NCI-H748 (cell line): ENCODE results near the gene FAM228B.
A peak's percentile ranks its signal among the peaks of the same experiment; 100 is the strongest.
"Not testable (repeated sequence)": the region's sequence is repeated elsewhere in the genome, so short reads cannot be mapped to it uniquely, and the experiment has no call there.

Source experiments
- DNase-seq: peaks from one replicate; lab custom pipeline; 2025; ENCODE audit not compliant: unreplicated experiment; lab: John Stamatoyannopoulos, UW

The FAM228B gene

GRCh38 chr2:24101992-24102391 is 21.3 kb upstream of the FAM228B start:
- no peak for DNase-seq

GRCh38 chr2:24102677-24103076 is 20.6 kb upstream of the FAM228B start:
- no peak for DNase-seq

DNA sequence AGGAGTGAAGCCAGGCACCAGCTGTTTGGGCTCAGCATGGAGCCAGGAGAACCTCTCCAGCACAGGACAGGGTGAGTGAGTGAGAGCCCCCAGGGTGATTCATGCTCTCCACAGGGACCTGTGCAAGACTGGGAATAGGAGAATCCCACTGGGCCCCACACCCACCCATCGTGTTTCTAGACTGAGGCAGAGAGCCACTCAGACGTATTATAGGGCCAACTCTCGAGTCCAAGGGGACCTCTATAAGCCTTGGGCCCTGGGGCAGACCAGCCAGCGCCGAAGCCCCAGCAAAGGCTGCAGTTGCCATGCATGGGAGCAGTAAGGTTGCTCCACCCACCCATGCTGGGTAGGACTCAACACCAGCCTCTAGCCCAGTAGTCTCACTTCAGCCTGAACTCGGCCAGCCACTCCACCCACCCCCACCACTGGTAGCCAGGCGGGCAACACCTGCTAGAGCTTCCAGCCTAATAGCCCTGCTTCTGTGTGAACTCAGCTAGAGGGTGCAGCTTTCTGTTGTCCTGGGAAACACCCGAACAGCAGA is 19.1 kb upstream of the FAM228B start:
- no peak for DNase-seq

- no peak for DNase-seq
Observed at GRCh38 chr2:24104906-24105305, 18.4 kb upstream of the FAM228B start.

GRCh38 chr2:24105816-24106215 is 17.5 kb upstream of the FAM228B start:
- DNase-seq = no peak

GRCh38 chr2:24106786-24107185 is 16.5 kb upstream of the FAM228B start:
- DNase-seq = no peak

DNA sequence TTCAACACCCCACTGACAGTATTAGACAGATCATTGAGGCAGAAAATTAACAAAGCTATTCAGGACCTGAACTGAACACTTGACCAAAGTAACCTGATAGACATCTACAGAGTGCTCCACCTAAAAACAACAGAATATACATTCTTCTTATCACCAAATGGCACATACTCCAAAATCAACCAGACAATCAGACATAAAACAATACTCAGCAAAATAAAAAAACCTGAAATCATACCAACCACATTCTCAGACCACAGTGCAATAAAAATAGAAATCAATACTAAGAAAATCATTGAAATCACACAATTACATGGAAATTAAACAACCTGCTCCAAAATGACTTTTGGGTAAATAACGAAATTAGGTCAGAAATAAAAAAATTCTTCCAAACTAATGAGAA is 15.9 kb upstream of the FAM228B start:
- no peak for DNase-seq

GRCh38 chr2:24109431-24109830 is 13.8 kb upstream of the FAM228B start:
- not testable (repeated sequence) for DNase-seq

DNA sequence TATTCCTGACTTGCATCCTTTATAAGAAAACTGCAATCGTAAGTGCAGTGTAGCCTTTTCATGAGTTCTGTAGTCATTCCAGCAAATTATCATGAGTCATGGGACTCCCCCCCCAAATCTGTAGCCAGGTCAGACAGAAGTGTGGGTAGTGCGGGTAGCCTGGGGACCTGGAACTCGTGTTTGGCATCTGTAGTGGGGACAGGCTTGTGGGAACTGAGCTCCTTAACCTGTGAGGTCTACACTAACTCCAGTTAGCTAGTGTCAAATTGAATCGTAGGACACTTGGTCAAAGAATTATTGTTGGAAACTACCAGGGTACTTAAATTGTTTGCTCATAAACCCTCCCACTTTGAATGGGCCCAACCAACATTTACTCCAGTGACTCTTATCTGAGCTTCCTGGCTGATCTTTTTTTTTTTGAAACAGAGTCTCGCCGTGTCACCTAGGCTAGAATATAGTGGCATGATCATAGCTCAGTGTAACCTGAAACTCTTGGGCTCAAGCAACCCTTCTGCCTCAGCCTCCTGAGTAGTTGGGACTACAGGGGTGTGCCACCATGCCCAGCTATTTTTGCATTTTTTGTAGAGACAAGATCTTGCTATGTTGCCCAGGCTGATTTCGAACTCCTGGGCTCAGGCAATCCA is 12.5 kb upstream of the FAM228B start:
- no peak for DNase-seq

DNA sequence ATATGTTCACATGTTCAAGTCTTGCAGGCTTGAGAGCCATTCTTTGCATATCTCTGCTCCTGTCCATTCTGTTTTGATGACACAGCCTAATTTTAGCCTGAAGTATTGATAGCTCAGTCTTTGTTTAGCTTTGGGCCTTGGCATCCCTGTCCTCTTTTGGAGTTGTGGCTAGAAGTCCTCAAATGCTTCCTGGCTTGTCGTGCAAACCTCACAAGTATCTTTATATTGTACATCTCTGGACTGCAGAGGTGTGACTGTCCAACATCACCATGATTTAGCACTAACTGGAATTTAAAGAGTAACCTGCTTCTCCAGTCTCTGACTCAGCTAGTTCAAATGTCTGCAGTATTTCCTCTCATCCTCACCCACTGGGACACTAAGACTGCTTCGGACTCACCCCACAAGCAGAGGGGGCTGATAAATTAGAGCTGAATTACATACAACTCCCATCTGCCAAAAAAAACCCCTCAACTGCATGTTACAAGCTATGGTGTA is 11.8 kb upstream of the FAM228B start:
- no peak for DNase-seq

DNA sequence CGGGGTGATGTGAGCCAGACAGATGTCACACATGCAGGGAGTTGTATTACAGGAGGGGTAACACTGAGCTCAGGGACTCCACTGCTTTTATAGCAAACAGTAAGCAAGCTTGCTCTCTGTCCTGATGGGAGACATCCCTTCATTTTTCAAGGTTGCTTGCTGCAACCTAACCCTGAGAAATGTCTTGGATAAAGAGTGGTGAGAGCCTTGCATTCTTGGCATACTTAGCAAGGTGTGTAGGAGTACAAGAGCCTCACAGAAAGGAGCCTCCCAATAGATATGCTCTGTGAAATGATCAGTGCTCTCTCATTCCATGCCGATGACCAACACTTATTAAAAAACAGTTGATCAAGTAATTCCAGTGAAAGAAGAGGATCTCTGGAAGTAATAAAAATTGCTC is 8.2 kb upstream of the FAM228B start:
- DNase-seq = no peak

DNA sequence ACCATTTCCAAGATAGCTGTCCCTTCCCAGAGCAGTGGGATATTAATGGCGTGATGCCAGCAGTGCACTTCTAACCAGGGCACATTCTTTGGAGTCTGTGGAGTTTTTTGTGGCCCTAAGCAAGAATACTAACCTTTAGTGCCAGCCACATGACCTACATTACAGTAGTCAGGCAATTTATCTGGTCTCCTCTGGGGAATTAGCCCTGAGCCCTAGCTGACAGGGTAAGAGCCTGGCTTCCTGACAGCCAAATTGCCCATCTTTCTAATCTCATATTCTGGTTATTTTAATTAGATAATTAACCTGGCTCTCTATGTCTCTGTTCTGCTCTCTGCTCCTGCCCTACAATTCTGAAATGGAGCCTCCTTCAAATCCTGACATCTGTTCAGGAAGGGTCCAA is 5.4 kb upstream of the FAM228B start:
- DNase-seq = no peak

DNA sequence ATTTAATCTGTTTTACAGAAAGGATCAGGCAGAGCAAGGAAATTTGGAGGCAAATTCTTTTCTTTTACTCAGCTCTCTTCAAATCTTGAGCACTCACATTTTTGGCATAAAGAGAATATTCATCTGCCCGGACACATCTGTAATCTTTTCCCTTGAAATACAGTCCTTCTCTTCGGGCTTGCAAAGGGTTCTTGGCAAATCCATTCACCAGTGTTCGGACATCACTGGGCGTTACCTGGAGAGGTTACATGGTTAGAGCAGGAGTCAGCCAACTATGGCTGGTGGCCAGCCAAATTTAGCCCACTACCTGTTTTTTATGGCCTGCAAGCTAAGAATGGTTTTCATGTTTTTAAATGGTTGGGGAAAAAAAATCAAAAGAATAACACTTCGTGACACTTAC is 2.2 kb upstream of the FAM228B start:
- no peak for DNase-seq

DNA sequence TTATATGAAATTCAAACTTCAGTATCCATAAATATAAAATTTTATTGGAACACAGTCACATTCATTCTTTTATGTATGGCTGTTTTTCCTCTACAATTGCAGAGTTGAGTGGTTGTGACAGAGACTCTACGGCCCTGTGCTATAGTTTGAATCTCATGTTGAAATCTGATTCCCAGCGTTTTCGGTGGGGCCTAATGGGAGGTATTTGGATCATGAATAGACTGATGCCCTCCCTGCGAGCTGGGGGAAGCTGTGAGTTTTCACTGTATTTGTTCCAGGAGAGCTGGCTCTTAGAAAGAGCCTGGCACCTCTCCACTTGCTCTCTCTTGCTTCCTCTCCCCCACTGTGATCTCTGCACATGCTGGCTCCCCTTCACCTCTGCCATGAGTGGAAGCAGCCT is 1.8 kb upstream of the FAM228B start:
- peak; percentile 24 for DNase-seq

DNA sequence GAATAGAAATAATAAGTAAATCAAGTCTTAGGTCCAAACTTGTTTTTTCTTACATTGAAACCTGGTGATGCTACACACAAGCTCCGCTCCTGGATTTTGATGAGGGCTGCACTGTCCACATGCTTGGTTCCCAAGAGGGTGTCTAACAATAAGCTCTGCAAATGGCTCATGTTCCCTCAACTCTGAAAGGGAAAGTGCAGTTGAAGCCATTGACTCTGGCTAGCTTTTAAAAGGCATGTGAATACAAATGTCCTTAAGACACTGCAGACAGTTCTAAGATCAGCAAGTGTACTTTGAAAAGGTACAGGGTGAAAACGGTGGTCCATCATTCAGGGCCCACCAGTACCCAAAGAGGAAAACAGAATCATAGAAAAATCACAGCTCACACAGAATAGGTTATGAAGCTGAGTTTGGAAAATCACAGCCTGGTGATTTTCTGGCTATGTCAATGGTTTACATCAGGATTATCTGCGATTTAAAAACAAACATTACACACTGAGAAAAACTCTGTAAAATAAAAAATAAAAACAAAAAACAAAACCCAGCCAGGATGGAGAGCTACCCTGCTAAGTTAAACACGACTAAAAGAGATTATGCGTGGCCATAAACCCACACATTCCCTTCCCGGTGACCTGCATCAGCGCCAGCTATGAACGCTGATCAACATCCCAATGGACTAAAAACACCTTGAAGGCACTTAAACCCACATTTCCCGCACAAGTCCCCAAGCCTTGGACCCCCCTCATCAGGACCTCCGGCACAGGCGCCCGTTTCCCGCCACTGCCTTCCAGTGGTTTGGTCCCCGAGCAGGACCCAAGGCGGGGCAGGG is 689 bp upstream of the FAM228B start:
- DNase-seq = peak; percentile 26

DNA sequence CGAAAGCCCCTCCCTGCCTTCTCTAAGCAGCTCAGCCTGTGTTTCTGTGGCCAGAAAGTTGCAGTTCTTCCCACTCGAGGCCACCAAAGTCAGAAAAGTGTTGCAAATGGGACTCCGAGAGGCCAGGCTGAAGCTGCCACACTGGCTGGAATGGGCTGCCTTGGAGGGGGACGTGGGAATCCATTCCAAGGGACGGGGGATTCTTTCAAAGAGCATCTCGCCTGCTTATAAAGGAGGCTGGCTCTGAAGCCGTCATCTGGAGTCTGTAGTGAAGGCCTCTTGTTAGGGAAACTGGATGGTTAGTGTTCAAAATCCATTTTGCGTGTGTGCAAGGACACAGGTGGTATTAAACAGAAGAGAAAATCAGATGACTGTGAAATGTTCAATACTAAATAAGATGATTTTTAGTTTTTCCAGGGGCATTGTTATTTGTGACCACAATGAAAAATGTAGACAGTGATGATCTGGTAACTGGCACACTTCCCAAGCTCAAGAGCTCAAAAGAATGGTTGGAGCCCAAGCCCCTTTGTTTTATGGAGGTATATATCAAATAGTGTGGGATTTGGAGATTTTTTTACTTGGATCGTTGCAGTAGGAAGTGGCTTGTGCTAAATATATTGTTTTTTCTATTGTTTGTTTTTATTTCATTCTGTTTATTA is 782 bp downstream of the FAM228B start:
- peak; percentile 68 for DNase-seq

GRCh38 chr2:24125956-24126355 is 2.7 kb downstream of the FAM228B start:
- no peak for DNase-seq

- no peak for DNase-seq
Observed at GRCh38 chr2:24132543-24132942, 9.3 kb downstream of the FAM228B start.

DNA sequence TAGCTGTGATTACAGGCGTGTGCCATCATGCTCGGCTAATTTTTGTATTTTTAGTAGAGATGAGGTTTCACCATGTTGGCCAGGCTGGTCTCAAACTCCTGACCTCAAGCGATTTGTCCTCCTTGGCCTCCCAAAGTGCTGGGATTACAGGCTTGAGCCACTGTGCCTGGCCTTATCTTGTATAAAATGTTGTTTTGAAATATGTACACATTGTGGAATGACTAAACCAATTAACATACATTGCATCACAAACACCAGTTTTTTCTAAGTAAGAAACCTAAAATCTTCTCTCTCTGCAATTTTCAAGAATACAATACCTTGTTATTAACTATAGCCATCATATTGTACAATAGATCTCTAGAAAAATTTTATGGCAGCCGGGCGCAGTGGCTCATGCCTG is 17.0 kb downstream of the FAM228B start:
- DNase-seq = not testable (repeated sequence)

- no peak for DNase-seq
Observed at GRCh38 chr2:24147364-24147763, 24.1 kb downstream of the FAM228B start.

GRCh38 chr2:24152413-24153197 is 29.3 kb downstream of the FAM228B start:
- DNase-seq = no peak
